ENCODE measurements around the gene SRPRA. TPM values are rescaled to one million over a fixed set of nuclear protein-coding genes. Genes with fewer than 3 reads are reported as not detected.
A peak's percentile ranks its signal among the peaks of the same experiment; 100 is the strongest.

The SRPRA gene
- total RNA-seq, 1 donor from 2014 or later = 110 TPM

- no peak for DNase-seq (ENCODE audit: low spot score)
- Mint-ChIP-seq H3K4me3 (ENCODE audit: unreplicated experiment) (no peak overlapping the region), H3K27ac (ENCODE audit: unreplicated experiment) (no peak overlapping the region), H3K4me1 (ENCODE audit: low read depth) (peaks cover 17% of the 10 kb centered on the region), H3K36me3 (ENCODE audit: low read depth) (peaks cover 13% of the 10 kb centered on the region), H3K9me3 (ENCODE audit: low read depth) (no peaks in the 10 kb centered on the region), H3K27me3 (ENCODE audit: low read depth) (no peaks in the 10 kb centered on the region)
- no peak for TF ChIP-seq CTCF (IDR thresholded peaks at IDR 0.05)
Observed at GRCh38 chr11:126279191-126279590, 10.5 kb upstream of the SRPRA start.

GRCh38 chr11:126277780-126278179, 9.1 kb upstream of the SRPRA start:
- Mint-ChIP-seq H3K4me1 (ENCODE audit: low read depth) (peaks cover 13% of the 10 kb centered on the region), H3K27me3 (ENCODE audit: low read depth) (no peaks in the 10 kb centered on the region), H3K4me3 (ENCODE audit: unreplicated experiment) (no peak overlapping the region), H3K9me3 (ENCODE audit: low read depth) (no peaks in the 10 kb centered on the region), H3K27ac (ENCODE audit: unreplicated experiment) (no peak overlapping the region), H3K36me3 (ENCODE audit: low read depth) (peaks cover 16% of the 10 kb centered on the region)
- no peak for TF ChIP-seq CTCF (IDR thresholded peaks at IDR 0.05)
- no peak for DNase-seq (ENCODE audit: low spot score)

- Mint-ChIP-seq H3K36me3 (ENCODE audit: low read depth) (peaks cover 16% of the 10 kb centered on the region), H3K4me3 (ENCODE audit: unreplicated experiment) (no peak overlapping the region), H3K27me3 (ENCODE audit: low read depth) (no peaks in the 10 kb centered on the region), H3K9me3 (ENCODE audit: low read depth) (no peaks in the 10 kb centered on the region), H3K27ac (ENCODE audit: unreplicated experiment) (no peak overlapping the region), H3K4me1 (ENCODE audit: low read depth) (peaks cover 10% of the 10 kb centered on the region)
- DNase-seq (ENCODE audit: low spot score) = no peak
- no peak for TF ChIP-seq CTCF (IDR thresholded peaks at IDR 0.05)
Observed at GRCh38 chr11:126277322-126277721, 8.6 kb upstream of the SRPRA start.

GRCh38 chr11:126268361-126268707, 361 bp downstream of the SRPRA start:
- Mint-ChIP-seq H3K9me3 (ENCODE audit: low read depth) (no peaks in the 10 kb centered on the region), H3K4me1 (ENCODE audit: low read depth) (peaks cover 37% of the 10 kb centered on the region), H3K36me3 (ENCODE audit: low read depth) (peaks cover 30% of the 10 kb centered on the region), H3K4me3 (ENCODE audit: unreplicated experiment) (peak overlapping the region; percentile 96), H3K27me3 (ENCODE audit: low read depth) (no peaks in the 10 kb centered on the region), H3K27ac (ENCODE audit: unreplicated experiment) (peak overlapping the region; percentile 97)
- no peak for DNase-seq (ENCODE audit: low spot score)
- TF ChIP-seq CTCF (IDR thresholded peaks at IDR 0.05) = no peak

GRCh38 chr11:126267650-126268049, 1.0 kb downstream of the SRPRA start:
- no peak for DNase-seq (ENCODE audit: low spot score)
- H3K4me1 Mint-ChIP-seq (ENCODE audit: low read depth) = peaks cover 37% of the 10 kb centered on the region
- H3K27ac Mint-ChIP-seq (ENCODE audit: unreplicated experiment) = peak overlapping the region; percentile 97
- H3K9me3 Mint-ChIP-seq (ENCODE audit: low read depth) = no peaks in the 10 kb centered on the region
- H3K36me3 Mint-ChIP-seq (ENCODE audit: low read depth) = peaks cover 36% of the 10 kb centered on the region
- TF ChIP-seq CTCF (IDR thresholded peaks at IDR 0.05) = no peak
- H3K27me3 Mint-ChIP-seq (ENCODE audit: low read depth) = no peaks in the 10 kb centered on the region
- H3K4me3 Mint-ChIP-seq (ENCODE audit: unreplicated experiment) = peak overlapping the region; percentile 96
